NCI-H1694 (cell line): ENCODE results near the gene PDF.
A peak's percentile ranks its signal among the peaks of the same experiment; 100 is the strongest.
"Not testable (repeated sequence)": the region's sequence is repeated elsewhere in the genome, so short reads cannot be mapped to it uniquely, and the experiment has no call there.

Source experiments
- DNase-seq: peaks from one replicate; lab custom pipeline; 2025; lab: John Stamatoyannopoulos, UW

PDF gene

GRCh38 chr16:69316595-69317034 is 13.8 kb downstream of the PDF start:
- no peak for DNase-seq

- no peak for DNase-seq
These were observed 14.7 kb downstream of the PDF start for GRCh38 chr16:69315486-69316311.

- DNase-seq: no peak
These were observed 15.9 kb downstream of the PDF start for GRCh38 chr16:69314534-69314933.

GRCh38 chr16:69313469-69313868 is 16.9 kb downstream of the PDF start:
- no peak for DNase-seq

GRCh38 chr16:69311533-69312387 is 18.6 kb downstream of the PDF start:
- DNase-seq: no peak

GRCh38 chr16:69310653-69311532 is 19.5 kb downstream of the PDF start, which contains the start of gene VPS4A:
Gene VPS4A (plus strand): TSS chr16:69311350. CDS start chr16:69311512, 162 bp downstream.
- peak; percentile 83 for DNase-seq

GRCh38 chr16:69309316-69309715 is 21.1 kb downstream of the PDF start:
- no peak for DNase-seq

- DNase-seq: no peak
These were observed 22.5 kb downstream of the PDF start for GRCh38 chr16:69307856-69308255.

GRCh38 chr16:69307091-69307490 is 23.3 kb downstream of the PDF start:
- no peak for DNase-seq

- DNase-seq: no peak
These were observed 24.4 kb downstream of the PDF start for GRCh38 chr16:69306031-69306430.

GRCh38 chr16:69302301-69302700 is 28.1 kb downstream of the PDF start:
- DNase-seq: no peak

- no peak for DNase-seq
These were observed 28.5 kb downstream of the PDF start for GRCh38 chr16:69301861-69302260.

- DNase-seq: no peak
These were observed 29.2 kb downstream of the PDF start for GRCh38 chr16:69301187-69301586.

GRCh38 chr16:69298261-69298660 is 32.1 kb downstream of the PDF start:
- DNase-seq: no peak

GRCh38 chr16:69296771-69297170 is 33.6 kb downstream of the PDF start:
- not testable (repeated sequence) for DNase-seq

- DNase-seq: no peak
These were observed 36.3 kb downstream of the PDF start for GRCh38 chr16:69294051-69294450.

GRCh38 chr16:69293401-69293800 is 37.0 kb downstream of the PDF start:
- no peak for DNase-seq

GRCh38 chr16:69291657-69292056 is 38.7 kb downstream of the PDF start:
- DNase-seq: not testable (repeated sequence)

GRCh38 chr16:69286941-69287713 is 43.3 kb downstream of the PDF start:
- DNase-seq: peak; percentile 53

GRCh38 chr16:69285240-69285639 is 45.1 kb downstream of the PDF start:
- no peak for DNase-seq

GRCh38 chr16:69283851-69284250 is 46.5 kb downstream of the PDF start:
- DNase-seq: no peak
